Mesothelial cell of epicardium (in vitro differentiated cells): ENCODE results near the gene PRTN3. TPM values are rescaled to one million over a fixed set of nuclear protein-coding genes. Genes with fewer than 3 reads are reported as not detected.

Experiments used
- DNase-seq, 2 experiments: peaks; one replicate each; pipeline ENCODE4 v3.0.0; 2021; ENCODE audit warnings: low spot score in 2 of 2; ENCODE audit not compliant: unreplicated experiment in 2 of 2
- H3K27ac Mint-ChIP-seq: 2 replicates; pipeline ENCODE4 v1.8.0; 2021; ENCODE audit warnings: mixed read lengths
- H3K27me3 Mint-ChIP-seq: 2 replicates; pipeline ENCODE4 v1.8.0; 2021; ENCODE audit warnings: low read depth, mixed read lengths
- H3K36me3 Mint-ChIP-seq: 2 replicates; pipeline ENCODE4 v1.8.0; 2021; ENCODE audit warnings: mixed read lengths
- H3K4me1 Mint-ChIP-seq: 2 replicates; pipeline ENCODE4 v1.8.0; 2021; ENCODE audit warnings: mixed read lengths
- H3K4me3 Mint-ChIP-seq: 2 replicates; pipeline ENCODE4 v1.8.0; 2021; ENCODE audit warnings: mild to moderate bottlenecking, moderate library complexity, mixed read lengths
- H3K9me3 Mint-ChIP-seq: 2 replicates; pipeline ENCODE4 v1.8.0; 2021; ENCODE audit warnings: mixed read lengths
- total RNA-seq: library from RNA; stranded (reverse); gene quantifications from 3 replicates; pipeline ENCODE4 v1.2.1, GENCODE V29; 2021
- TF ChIP-seq, protein P1 (sequence below): fragments of 200-600 bp; sonication (generic); IDR thresholded peaks from one replicate; pipeline ENCODE4 v1.5.0; 2021; ENCODE audit warnings: antibody characterized with exemption; ENCODE audit not compliant: unreplicated experiment

PRTN3 gene
- total RNA-seq, 1 donor from 2014 or later, result not detected

DNA sequence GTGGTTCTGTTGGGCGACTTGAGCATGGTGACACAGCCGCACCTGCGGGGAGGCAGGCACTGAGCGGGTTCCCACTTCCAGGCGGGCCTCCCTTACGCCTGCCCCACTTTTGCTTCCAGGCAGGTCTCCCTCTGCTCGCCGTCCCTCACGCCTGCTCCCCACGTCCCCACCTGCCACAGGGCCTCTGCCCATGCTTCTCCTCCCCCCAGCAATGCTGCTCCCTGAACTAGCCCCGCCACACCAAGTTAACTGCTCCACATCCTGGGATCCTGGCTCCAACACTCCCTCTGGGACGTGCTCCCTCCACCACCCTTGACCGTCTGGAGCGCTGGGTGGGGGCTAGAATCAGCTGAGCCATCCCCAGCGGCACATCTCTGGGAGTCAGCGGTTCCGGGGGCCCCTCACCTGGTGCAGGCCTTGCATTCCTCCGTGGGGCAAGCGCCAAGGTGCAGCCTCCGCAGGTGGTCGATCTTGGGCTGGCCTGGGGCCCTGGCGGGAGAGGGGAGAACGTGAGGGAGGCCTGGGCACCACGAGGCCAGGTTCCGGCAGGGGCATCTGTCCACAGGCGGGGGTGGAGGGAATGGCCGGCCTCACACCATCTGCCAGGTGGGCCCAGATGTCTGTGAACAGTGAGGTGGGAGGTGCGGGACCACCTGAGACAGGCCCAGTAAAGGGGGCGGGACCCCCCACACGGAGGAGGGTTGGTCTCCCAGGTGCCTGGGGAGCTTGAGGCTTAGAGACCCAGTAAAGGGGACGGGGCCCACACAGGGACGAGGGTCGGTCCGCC is 27.9 kb downstream of the PRTN3 start:
- peaks cover 19% of the 10 kb centered on the region for H3K36me3 Mint-ChIP-seq
- H3K9me3 Mint-ChIP-seq, result no peaks in the 10 kb centered on the region
- peaks cover 3% of the 10 kb centered on the region for H3K27me3 Mint-ChIP-seq
- H3K4me1 Mint-ChIP-seq, result peaks cover 2% of the 10 kb centered on the region
- TF ChIP-seq, protein P1, sequence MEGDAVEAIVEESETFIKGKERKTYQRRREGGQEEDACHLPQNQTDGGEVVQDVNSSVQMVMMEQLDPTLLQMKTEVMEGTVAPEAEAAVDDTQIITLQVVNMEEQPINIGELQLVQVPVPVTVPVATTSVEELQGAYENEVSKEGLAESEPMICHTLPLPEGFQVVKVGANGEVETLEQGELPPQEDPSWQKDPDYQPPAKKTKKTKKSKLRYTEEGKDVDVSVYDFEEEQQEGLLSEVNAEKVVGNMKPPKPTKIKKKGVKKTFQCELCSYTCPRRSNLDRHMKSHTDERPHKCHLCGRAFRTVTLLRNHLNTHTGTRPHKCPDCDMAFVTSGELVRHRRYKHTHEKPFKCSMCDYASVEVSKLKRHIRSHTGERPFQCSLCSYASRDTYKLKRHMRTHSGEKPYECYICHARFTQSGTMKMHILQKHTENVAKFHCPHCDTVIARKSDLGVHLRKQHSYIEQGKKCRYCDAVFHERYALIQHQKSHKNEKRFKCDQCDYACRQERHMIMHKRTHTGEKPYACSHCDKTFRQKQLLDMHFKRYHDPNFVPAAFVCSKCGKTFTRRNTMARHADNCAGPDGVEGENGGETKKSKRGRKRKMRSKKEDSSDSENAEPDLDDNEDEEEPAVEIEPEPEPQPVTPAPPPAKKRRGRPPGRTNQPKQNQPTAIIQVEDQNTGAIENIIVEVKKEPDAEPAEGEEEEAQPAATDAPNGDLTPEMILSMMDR, result no peak
- H3K4me3 Mint-ChIP-seq, result no peak overlapping the region
- DNase-seq, result no peak
- peak overlapping the region; percentile 77 for H3K27ac Mint-ChIP-seq

DNA sequence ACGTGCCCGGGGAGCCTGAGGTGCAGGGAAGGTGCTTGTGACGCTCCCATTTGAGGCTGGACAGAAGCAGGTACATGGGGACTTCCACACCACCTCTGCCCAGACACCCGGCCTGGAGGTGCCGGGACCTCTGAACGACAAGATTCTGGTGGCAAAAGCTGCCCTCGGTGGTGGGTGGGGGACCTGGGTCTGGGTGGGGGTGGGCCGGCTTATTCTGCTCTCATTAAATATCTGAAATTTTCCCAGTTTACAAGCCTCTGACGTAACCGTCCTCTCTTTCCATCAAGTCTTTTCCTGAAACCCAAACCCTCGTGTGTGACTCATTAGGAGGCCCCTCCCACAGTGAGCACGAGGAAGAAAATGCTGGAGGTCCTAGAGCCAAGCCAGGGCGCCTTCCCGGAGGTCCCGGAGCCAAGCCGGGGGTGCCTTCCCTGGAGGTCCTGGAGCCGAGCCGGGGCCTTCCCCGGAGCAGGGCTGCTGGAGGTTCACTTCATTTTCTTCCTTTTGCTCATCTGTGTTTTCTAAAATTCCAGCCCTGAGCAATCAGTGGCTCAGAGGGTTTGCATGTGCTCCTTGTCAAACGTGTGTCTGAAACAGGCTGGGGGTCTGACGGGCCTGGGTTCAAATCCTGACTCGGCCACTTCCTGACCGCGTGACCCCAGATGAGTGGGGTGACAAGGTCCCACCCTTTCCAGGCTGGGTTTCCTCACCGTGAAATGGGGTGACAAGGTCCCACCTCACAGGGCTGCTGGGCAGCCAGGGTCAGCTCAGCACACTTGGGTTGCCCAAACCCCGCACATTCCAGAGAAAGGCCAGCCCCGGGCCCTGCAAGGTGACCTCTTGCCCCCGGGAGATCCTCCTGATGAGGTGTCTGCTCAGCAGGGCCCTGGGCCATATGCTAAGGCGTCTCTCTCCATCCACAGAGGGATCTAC is 28.7 kb downstream of the PRTN3 start:
- H3K27me3 Mint-ChIP-seq, result peaks cover 2% of the 10 kb centered on the region
- no peak overlapping the region for H3K27ac Mint-ChIP-seq
- H3K4me3 Mint-ChIP-seq, result no peak overlapping the region
- no peaks in the 10 kb centered on the region for H3K9me3 Mint-ChIP-seq
- TF ChIP-seq, protein P1, result no peak
- DNase-seq, result no peak
- H3K4me1 Mint-ChIP-seq, result peaks cover 2% of the 10 kb centered on the region
- peaks cover 19% of the 10 kb centered on the region for H3K36me3 Mint-ChIP-seq

DNA sequence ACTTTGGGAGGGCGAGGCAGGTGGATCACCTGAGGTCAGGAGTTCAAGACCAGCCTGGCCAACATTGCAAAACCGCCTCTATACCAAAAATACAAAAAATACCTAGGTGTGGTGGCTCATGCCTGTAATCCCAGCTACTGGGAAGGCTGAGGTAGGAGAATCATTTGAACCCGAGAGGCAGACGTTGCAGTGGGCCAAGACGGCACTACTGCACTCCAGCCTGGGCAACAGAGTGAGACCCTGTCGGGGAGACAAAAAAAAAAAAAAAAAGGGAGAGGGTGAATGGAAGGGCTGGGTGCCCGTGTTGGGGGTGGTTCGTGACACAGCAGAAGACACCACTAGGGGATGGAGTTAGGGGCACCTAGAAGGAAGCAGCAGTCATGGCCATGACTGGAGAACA is 29.5 kb downstream of the PRTN3 start:
- Mint-ChIP-seq H3K9me3 (no peaks in the 10 kb centered on the region), H3K36me3 (peaks cover 16% of the 10 kb centered on the region), H3K4me3 (no peak overlapping the region), H3K4me1 (peaks cover 2% of the 10 kb centered on the region), H3K27me3 (peaks cover 2% of the 10 kb centered on the region), H3K27ac (peak overlapping the region; percentile 60)
- DNase-seq, result no peak
- TF ChIP-seq, protein P1, result no peak

DNA sequence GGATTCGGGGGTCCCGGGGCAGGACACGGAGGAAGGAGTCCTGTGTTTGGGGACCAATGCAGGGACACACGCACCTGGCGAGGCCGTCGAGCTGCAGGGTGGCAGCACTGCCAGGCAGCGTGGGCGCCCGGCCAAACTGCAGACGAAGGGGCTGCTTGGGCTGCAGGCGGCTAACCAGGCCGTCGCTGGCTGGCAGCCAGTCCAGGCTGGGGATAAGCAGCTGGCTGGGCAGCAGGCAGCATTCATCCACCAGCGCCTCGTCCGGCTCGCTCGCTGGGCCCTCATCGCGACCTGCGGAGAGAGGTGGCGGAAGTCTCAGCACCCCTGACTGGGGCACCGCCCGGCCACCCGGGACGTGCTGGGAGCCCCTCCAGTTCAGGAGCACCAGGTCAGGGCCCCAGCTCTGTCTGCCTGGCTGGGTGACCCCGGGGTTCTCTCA is 30.2 kb downstream of the PRTN3 start:
- Mint-ChIP-seq H3K9me3 (no peaks in the 10 kb centered on the region), H3K27me3 (peaks cover 2% of the 10 kb centered on the region), H3K27ac (no peak overlapping the region), H3K4me3 (no peak overlapping the region), H3K4me1 (peaks cover 2% of the 10 kb centered on the region), H3K36me3 (peaks cover 16% of the 10 kb centered on the region)
- DNase-seq, result no peak
- TF ChIP-seq, protein P1, result no peak

DNA sequence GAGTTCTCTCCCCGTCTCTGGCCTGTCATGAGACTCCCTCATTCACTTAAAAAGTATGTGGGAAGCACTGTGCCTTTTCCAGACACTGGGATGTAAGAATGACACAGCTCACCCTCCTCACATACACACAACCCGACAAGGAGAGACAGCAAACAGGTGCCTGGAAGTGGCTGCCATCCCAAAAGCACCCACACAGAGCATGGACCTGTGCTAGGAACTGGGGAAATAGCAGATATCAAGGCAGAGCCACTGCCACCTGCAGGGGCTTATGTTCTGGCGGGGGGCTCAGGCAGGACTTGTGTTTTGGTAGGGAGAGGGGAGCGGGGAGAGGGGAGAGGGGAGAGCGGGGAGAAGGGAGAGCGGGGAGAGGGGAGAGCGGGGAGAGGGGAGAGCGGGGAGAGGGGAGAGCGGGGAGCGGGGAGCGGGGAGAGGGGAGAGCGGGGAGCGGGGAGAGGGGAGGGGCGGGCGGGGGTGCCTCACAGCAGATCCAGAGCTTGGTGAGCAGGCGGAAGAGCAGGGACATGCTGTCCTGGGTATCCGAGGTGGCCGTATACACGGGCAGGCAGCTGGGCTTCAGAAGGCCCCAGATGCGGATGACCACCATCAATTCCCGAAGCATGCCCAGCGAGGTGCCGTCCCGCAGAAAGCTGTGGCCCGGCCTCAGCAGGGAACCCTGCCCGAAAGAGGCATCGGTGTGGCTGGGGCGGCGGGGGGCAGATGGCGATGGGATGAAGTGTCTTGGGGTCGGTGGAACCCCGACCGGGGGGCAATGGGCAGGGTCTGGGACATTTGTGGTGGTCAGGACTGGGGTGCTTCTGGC is 30.9 kb downstream of the PRTN3 start:
- peaks cover 2% of the 10 kb centered on the region for H3K4me1 Mint-ChIP-seq
- H3K27ac Mint-ChIP-seq, result peak overlapping the region; percentile 92
- TF ChIP-seq, protein P1, result no peak
- H3K36me3 Mint-ChIP-seq, result peaks cover 16% of the 10 kb centered on the region
- H3K27me3 Mint-ChIP-seq, result peaks cover 2% of the 10 kb centered on the region
- peak overlapping the region; percentile 28 for H3K4me3 Mint-ChIP-seq
- no peaks in the 10 kb centered on the region for H3K9me3 Mint-ChIP-seq
- DNase-seq, result no peak
